Glomerular visceral epithelial cell (primary cell): ENCODE measurements around the gene SNX18.
"Not testable (repeated sequence)": the region's sequence is repeated elsewhere in the genome, so short reads cannot be mapped to it uniquely, and the experiment has no call there.

ENCODE experiments used
- DNase-seq: peaks from one replicate; pipeline ENCODE4 v3.0.0-alpha.2; 2016; ENCODE audit errors: extremely low spot score

The SNX18 gene

DNA sequence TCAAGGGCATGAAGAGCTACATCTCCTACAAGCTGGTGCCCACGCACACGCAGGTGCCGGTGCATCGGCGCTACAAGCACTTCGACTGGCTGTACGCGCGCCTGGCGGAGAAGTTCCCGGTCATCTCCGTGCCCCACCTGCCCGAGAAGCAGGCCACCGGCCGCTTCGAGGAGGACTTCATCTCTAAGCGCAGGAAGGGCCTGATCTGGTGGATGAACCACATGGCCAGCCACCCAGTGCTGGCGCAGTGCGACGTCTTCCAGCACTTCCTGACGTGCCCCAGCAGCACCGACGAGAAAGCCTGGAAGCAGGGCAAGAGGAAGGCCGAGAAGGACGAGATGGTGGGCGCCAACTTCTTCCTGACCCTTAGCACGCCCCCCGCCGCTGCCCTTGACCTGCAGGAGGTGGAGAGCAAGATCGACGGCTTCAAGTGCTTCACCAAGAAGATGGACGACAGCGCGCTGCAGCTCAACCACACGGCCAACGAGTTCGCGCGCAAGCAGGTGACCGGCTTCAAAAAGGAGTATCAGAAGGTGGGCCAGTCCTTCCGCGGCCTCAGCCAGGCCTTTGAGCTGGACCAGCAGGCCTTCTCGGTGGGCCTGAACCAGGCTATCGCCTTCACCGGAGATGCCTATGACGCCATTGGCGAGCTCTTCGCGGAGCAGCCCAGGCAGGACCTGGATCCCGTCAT lies 1.4 kb downstream of the SNX18 start:
- no peak for DNase-seq

DNA sequence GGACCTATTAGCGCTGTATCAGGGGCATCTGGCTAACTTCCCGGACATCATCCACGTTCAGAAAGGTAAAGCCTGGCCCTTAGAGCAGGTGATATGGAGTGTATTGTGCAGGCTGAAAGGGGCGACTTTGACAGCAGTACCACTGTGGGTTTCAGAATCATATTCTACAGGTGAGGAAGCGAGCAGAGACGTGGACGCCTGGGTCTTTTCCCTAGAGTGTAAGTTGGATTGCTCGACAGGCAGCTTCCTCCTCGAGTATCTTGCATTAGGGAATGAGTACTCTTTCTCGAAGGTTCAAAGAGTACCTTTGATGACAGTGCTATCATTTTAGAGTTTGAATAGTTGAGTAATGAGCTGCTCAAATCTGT lies 1.9 kb downstream of the SNX18 start:
- no peak for DNase-seq

DNA sequence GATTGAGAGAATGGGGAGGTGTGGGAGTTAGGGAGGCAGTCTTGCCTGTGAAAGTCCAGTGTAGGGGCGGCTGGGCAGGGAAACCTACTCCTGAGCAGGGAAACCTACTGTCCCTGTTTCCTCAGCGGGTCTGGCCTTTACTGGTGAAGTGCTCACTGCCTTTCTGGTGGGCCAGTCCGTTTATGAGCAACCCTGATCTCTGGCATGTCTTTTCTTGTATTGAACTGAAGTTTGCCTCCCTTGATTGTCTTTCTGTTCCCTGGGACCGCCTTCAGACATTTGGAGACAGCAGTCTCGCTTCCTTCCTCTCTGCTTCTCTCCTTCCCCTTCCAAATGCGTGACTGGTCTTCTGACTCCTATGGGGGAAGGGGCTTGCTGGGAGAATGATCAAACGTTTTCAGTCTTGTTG lies 2.9 kb downstream of the SNX18 start:
- peak; percentile 22 for DNase-seq

DNA sequence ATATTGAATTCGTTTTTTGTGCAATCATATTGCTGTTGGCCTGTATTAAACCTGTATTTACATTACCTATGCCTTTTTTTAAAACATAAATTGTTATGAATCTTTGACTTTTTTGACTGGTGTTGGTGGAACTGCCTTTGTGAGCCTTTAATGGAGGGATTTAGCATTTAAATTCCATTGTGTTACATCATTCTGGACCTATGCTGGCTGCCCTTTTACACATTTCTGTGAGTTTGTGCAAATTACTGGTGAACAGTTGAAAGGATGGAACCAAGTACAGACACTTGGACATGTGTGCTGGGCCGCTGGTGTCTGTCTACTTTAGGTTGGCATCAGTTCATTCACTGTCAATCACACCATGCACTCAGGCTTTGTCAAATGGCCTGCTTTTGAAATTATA lies 3.4 kb downstream of the SNX18 start:
- DNase-seq = no peak

DNA sequence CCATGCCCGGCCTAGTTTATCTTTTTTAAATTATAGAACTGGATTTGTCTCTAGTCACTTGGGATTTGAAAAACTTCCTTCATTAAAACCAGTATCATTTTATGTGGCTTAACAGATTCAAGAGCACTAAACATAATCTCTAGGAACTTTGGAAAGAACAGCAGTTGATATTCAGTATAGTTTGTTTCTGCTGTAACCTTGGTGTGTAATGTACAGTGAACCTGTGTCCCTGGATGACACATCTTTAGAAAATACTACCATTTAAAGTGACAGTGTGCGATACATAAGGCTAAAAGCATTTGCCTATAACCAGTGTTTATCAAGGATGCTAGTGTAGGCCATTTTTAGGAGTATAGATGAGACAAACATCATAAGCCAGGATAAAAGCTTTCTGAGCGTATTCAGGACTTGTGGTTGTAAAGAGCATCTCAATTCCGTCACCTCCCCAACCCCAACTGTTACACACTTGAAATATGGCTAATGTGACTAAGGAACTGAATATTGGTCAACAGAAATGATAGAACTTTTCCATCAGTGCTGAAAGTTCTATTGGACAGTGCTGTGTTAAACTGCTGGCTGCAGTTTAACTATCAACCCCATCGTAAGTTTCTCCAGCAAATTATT lies 4.4 kb downstream of the SNX18 start:
- no peak for DNase-seq

DNA sequence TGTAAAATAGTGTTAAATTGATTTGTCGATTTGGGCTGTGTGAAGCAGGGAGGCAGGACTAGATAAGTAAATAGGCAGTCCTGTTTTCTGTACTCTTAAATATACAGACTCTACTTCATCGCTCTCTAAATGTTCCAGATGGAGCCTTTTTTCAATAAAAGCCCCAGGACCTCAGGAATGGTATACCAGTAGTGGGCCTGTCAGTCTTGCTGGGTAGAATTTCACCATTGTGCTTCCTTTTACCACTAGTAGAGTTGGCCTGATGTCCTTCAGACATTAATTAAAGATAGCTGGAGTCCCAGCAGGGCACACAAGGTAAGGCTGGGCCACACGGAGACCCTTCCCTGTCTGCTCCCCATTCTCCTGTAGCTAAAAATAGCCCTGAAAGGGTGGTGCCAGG lies 6.0 kb downstream of the SNX18 start:
- DNase-seq = no peak

DNA sequence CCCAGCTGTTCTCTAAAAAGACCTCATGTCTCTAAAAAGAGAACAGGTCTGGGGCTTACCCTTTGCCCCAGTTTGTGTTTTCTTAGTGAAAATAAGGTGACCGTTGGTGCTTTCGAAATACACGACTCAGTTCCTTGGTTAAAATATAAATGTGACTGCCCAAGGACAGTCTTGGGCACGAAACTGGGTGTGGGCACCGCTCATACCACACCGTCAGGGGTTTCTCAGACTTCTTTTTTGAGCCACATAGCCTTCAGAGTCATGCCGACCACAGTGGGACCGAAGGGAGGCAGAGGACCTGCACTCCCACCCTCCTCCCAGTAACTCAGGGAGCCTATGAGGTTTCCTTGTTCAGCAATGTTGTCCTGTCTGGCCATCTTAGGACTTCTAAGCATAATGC lies 6.5 kb downstream of the SNX18 start:
- DNase-seq = no peak

DNA sequence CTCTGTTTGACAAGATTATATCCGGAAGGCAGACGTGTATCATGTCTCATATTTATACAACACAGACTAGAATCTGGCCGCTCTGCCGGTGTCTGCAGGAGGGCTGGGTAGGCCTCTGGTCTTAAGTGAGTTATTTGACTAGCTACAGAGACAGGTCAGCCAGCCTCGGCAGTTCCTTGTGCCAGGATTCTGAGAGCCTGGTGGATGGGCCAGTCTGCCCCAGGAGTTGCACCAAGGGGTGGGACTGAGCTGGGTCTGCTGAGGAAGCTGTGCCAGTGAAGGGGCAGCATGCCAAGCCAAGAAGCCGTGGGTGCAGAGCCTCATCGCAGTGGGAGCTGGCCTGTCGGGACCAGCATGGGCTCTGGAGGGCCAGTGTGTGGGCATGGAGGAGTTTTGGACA lies 7.1 kb downstream of the SNX18 start:
- DNase-seq = no peak

DNA sequence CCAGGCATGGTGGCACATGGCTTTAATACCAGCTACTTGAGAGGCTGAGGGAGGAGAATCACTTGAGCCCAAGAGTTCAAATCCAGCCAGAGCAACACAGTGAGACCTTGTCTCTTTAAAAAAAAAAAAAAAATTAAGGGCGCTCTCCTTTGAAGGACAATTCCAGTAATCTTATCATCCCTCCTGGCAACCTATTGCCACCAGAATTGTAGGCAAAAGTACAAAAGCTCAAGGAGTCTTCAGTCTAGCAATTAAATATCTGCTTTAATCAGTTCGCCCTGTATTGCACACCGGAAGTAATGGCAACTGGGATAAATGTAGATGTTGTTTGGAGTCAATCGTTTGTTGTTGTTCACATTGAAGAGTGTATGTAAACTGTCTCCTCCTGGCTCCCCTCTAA lies 7.7 kb downstream of the SNX18 start:
- DNase-seq = no peak

DNA sequence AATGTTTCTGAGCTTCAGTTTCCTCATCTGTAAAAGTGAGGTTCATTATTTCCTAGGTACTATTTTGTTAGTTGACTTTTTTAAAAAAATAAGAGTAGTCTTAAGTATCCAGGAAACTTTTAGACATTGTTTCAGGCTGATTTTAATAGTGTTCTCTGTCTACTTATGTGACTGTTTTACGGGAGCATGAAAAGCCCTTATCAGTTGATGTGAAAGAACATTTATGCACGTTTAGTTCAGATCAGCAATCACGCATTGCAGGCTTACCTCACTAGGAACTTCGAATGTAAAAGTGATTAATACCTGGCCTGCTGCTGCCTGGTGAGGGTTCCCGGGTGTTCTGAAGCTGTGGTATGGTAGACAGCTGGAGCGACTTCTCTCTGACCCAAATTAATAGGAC lies 8.1 kb downstream of the SNX18 start:
- DNase-seq = no peak

DNA sequence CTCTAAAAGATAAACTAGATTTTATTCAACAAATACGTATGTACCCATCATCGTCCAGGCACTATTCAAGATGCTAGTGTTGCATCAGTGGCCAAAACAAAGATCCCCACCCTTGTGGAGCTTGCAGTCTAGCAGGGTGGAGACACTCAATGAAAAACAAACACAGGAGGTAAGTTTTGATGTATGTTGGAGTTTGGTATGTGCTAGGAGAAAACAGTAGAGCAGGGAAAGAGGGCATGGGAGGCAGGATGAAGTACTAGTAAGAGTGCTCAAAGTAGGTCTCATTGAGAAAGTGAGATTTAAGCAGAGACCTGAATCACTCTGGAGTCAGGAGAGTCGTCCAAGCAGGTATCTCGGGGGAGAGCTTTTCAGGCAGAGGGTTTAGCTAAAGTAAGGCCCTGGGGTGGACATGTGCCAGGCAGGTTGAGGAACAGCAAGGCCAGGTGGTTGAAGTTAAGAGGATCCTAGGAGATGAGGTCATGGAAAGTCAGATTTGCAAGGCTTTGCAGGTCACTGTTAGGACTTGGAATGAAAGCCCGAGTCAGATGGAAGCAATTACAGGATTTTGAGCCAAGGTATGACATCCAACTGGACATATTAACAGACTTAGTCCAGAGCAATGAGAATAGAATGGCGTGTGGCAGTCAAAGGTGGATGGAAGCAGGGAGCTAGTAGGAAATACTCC lies 9.2 kb downstream of the SNX18 start:
- no peak for DNase-seq

DNA sequence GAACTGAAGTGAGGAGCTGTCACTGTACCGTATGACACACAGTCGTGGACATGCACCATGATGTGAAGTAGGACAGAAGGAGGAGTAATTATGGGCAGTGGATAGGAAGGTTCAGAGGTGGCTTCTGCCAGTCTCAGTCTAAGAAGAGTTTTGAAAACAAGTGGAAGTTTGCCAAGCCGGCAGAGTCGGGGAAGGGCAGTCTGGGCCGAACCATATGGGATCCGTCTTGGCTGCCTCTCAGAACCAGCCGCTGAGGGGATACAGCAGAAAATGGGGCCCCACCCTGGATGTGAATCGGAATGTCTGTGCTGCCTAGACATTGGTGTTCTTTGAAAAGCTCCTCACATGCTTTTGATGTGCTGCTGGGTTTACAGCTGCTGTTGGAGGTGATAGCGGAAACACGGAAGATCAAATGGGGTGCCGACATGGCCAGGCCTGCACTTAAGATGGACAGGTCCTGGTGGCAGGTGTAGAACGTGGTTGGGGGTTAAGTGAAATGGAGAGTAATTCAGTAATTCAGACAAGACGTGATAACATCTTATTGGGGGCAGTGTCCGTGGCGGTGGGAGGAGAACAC lies 11.2 kb downstream of the SNX18 start:
- no peak for DNase-seq

DNA sequence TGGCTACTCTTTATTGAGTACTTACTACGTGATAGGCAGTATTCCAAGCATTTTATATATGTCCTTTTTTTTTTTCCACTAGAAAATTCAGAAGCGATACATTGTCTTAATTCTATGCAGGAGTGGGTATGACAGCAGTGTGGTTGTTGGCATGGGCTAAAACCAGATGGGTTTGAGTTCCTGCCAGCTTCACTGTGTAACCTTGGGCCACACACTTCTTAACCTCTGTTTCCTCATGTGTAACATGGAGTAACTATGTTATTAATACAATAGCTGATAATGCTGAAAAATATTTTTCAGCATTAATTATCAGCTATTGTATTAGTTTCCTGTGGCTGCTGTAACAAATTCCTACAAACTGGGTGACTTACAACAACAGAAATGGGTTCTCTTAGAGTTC lies 12.0 kb downstream of the SNX18 start:
- peak; percentile 62 for DNase-seq

DNA sequence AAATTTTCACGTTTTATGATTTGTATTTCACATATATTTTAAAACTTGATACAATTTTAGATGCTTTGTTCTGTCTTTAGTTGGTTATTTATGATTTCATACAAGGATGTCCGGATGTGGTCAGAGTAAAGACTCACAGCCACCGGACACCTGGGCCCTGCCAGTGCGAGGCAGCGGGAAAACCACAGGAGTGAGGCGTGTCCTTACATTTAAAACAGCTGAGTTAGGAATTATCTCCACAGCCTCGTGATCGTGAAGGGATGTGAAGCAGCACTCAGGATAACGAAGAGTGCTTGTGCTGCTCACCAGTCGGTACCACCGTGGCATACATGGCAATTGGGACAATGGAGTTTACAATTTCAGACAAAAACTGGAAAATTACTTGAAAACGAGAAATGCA lies 14.0 kb downstream of the SNX18 start:
- DNase-seq = peak; percentile 74

DNA sequence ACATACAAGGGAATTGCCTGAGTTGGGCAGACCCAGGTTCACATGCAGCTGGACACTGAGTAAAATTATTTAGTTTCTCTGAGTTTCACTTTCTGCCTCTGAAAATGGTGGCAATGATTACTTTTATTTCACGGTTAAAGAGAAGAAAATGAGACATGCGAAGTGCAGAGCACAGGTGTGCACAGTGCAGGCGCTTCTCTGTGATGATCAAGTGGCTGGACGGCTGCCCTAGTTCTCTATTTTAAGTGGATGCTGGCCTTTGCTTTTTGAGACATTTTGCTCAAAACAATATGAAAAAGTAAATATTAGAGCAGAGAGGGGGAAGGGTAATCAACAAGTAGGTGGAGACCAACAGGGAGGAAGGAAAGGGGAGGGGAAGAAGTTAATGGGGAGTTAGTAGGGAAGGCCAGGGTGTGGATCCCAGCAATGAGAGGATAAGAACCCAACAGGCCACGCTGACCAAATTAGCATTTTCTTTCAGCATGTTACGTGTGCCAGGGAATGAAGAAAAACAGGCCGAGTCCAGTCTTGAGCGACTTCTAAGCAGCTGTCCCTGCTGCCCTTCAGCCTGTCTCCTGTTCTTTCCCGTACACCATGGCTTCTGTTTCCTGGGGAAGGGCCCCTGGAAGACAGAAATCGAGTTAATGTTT lies 16.1 kb downstream of the SNX18 start:
- DNase-seq = no peak

DNA sequence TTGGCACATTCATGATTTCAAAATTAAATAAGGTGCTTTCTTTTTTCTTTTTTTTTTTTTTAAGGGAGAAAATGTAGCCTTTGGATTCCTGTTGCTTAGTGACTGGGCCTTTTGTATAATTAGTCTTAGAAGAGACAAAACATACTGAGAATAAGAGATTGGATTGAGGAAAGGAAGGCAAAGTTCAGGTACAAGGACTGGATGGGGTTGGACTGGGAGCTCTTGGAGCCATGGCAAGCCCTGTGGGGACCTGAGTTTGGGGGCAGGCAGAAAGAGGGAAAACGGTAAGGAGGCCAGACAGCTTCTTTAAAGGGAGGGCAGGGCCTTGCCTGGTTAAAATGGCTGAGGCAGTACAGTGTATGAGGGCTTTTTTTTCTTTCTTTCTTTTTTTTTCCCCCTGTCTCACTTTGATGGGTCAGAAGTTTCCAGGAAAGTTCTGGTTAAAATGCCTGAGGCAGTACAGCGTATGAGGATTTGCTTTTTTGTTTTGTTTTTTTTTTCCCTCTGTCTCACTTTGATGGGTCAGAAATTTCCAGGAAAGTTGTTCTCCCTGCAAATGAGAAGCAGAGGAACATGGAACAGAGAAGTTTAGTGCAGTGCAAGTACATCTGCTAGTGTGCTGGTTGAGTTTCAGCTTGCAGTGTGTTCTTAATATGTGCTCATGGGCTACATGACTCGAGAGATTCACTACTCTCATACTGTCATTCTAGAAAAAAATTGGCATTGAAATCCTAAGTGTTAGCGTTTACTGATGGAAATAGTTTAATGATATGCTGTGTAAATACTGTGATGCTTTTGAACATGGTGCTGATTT lies 16.8 kb downstream of the SNX18 start:
- DNase-seq = no peak

DNA sequence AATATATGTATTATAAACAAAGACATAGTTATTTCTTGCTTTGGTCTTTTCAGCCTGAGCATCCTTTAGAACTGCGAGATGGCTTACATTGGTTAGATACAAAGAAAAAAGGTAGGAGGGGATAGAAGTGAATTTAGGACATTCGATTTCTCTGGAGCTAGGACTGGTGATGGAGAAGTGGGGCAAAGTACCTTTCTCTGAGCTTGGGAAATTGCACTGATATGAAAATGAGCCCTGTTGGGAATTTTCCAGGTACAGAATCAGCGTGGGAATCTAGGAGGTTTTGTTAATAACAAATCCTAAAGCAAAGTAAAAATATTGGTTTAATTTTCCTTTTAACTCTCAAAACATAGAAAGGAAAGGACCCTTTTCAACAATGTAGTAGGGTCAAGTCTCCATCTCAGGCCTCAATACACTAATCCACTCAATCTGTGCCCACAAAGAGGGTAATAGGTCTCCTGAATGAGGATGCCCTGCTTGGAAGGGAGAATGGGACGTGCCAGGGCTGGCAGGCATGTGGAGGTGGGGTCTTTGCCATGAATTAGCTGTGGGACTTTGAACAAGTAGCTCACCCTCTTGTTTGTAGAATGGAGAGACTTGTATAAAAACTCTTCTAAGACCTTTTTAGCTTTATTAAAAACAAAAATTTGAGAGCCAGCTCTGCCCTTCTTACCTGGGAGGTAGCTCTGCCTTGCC lies 17.7 kb downstream of the SNX18 start:
- no peak for DNase-seq

DNA sequence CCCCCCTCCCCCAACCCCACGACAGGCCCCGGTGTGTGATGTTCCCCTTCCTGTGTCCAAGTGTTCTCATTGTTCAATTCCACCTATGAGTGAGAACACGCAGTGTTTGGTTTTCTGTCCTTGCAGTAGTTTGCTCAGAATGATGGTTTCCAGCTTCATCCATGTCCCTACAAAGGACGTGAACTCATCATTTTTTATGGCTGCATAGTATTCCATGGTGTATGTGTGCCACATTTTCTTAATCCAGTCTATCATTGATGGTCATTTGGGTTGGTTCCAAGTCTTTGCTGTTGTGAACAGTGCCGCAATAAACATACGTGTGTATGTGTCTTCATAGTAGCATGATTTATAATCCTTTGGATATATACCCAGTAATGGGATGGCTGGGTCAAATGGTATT lies 18.8 kb downstream of the SNX18 start:
- DNase-seq = not testable (repeated sequence)

DNA sequence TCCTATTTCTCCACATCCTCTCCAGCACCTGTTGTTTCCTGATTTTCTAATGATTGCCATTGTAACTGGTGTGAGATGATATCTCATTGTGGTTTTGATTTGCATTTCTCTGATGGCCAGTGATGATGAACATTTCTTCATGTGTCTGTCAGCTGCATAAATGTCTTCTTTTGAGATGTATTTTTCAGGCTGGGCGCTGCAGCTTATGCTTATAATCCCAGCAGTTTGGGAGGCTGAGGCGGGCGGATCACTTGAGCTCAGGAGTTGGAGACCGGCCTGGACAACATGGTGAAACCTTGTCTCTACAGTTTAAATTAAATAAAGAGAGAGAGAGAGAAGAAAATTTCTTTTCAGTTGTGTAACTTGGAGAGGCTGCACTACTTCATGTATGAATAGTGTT lies 19.3 kb downstream of the SNX18 start:
- not testable (repeated sequence) for DNase-seq

DNA sequence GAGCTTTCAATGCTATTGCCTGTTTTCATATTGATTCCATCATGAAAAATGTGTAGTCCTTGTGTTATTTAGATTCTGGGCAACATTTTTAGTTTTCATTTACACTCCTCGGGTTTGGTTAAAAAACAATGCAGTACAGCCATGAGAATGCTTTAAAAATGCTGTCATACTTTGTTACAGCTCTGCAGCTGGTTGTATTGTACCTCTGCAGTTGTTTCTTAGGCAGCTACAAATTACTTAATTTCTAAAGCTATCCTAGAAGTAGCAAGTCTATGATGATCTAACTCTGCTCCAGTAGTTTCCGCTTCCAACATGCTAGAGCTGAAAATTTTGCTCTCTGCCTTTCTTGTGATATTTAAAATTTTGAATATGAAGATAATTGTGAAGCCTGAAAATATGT lies 20.2 kb downstream of the SNX18 start:
- no peak for DNase-seq

DNA sequence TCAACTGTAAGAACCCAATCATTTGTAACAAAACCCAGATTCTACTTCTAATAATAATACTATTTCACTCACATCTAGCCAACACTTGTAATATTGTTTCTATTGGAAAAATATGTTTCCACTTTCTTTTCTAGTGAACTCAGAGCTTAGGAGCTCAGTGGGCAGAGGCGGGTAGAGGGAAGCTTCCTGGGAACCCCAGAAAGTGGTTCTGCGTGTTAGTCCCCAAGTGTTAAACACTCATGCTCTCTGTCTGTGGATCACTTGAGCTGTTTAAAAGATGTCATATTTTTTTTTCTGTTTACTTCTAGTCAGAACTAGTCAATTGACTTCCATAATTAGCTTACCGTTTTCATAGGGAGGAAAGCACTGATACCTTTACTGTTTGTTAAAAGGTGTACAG lies 20.6 kb downstream of the SNX18 start:
- no peak for DNase-seq
